GM21390 (cell line): ENCODE results near the gene MBTD1.
"Not testable (repeated sequence)": the region's sequence is repeated elsewhere in the genome, so short reads cannot be mapped to it uniquely, and the experiment has no call there.

Experiments used
- ATAC-seq: cut with Tn5 transposase; IDR thresholded peaks from one replicate; pipeline ENCODE4 v1.9.1; 2021; ENCODE audit not compliant: unreplicated experiment

Gene MBTD1

GRCh38 chr17:51259564-51260236 lies at the start of gene MBTD1:
MBTD1 (minus strand) TSS chr17:51260049; CDS start chr17:51225161, 34,888 bp downstream.
- peak; percentile 76 for ATAC-seq

- no peak for ATAC-seq
Observed at GRCh38 chr17:51305182-51305581, 45.3 kb upstream of the MBTD1 start.

- no peak for ATAC-seq
Observed at GRCh38 chr17:51299859-51300258, 40.0 kb upstream of the MBTD1 start.

- no peak for ATAC-seq
Observed at GRCh38 chr17:51298508-51299371, 38.9 kb upstream of the MBTD1 start.

- ATAC-seq = not testable (repeated sequence)
Observed at GRCh38 chr17:51294338-51294737, 34.5 kb upstream of the MBTD1 start.

GRCh38 chr17:51289696-51290111 lies 29.9 kb upstream of the MBTD1 start:
- ATAC-seq = no peak

- ATAC-seq = no peak
Observed at GRCh38 chr17:51287412-51287811, 27.6 kb upstream of the MBTD1 start.

GRCh38 chr17:51279183-51279582 lies 19.3 kb upstream of the MBTD1 start:
- ATAC-seq = no peak

GRCh38 chr17:51275381-51275780 lies 15.5 kb upstream of the MBTD1 start:
- ATAC-seq = no peak

GRCh38 chr17:51272812-51273211 lies 13.0 kb upstream of the MBTD1 start:
- ATAC-seq = no peak

- no peak for ATAC-seq
Observed at GRCh38 chr17:51270636-51271035, 10.8 kb upstream of the MBTD1 start.

- no peak for ATAC-seq
Observed at GRCh38 chr17:51269991-51270390, 10.1 kb upstream of the MBTD1 start.

GRCh38 chr17:51264466-51264865 lies 4.6 kb upstream of the MBTD1 start:
- not testable (repeated sequence) for ATAC-seq

- no peak for ATAC-seq
Observed at GRCh38 chr17:51263006-51263405, 3.2 kb upstream of the MBTD1 start.

- ATAC-seq = no peak
Observed at GRCh38 chr17:51261024-51261963, 1.4 kb upstream of the MBTD1 start.

GRCh38 chr17:51260237-51261023 lies 581 bp upstream of the MBTD1 start, which contains the start of gene UTP18:
UTP18 (plus strand) TSS chr17:51260546; CDS start chr17:51260585, 39 bp downstream.
- peak; percentile 66 for ATAC-seq

- no peak for ATAC-seq
Observed at GRCh38 chr17:51258756-51259563, 889 bp downstream of the MBTD1 start.

- no peak for ATAC-seq
Observed at GRCh38 chr17:51257150-51258081, 2.4 kb downstream of the MBTD1 start.
